ENCODE results near the gene BCL2. TPM values are rescaled to one million over a fixed set of nuclear protein-coding genes. Genes with fewer than 3 reads are reported as not detected.

Gene BCL2
- polyA plus RNA-seq (2013): 11.1 TPM

DNA sequence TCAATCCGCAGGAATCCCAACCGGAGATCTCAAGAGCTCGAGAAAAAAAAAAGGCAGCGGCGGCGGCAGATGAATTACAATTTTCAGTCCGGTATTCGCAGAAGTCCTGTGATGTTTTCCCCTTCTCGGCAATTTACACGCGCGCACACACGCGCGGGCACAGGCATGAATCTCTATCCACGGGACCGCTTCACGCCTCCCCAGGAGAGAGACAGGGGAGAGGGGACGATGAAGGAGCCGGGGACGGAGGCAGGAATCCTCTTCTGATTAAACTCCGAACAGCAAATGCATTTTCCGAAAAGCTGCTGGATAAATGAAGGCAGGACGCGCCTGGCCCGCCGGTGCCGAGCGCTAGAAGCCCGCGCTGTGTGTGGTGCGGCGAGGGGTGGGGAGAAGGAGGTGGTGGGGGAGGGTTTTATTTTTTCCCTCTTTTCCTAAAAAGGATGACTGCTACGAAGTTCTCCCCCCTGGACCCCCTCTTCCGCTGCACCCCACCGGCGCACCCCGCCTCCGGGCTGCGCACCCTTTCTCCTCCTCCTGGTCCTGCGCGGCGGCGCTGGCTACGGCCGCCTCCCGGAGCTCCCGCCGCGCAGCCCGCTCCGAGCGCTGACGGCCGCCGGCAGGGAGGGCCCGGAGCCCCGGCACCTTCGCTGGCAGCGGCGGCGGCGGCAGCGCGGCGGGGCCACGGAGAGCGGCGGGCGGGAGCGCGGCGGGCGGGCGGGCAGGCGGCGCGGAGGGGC, at the start of gene BCL2:
TSS of gene BCL2 (minus strand) at position 387 of the 740 bp plus-strand sequence.
- H3K9me3 ChIP-seq (ENCODE audit: control extremely low read depth in 1 of 5, control insufficient read depth in 4 of 5, insufficient read depth in 2 of 5, low read depth in 1 of 5, low read length in 4 of 5): no peaks in the 10 kb centered on the region
- H3K4me3 ChIP-seq (ENCODE audit: control insufficient read depth in 1 of 7, extremely low read depth in 1 of 7, insufficient read depth in 4 of 7, low read depth in 2 of 7, low read length in 6 of 7): peak within 1 kb of the TSS; percentile 77 to 97 (median 89)
- H3K36me3 ChIP-seq (ENCODE audit: control insufficient read depth in 4 of 4, insufficient read depth in 4 of 4, low read length in 3 of 4): no peaks in the 10 kb centered on the region
- peak within 1 kb of the TSS; percentile 74 to 86 for H3K27ac ChIP-seq (ENCODE audit: insufficient read depth in 1 of 2, low read depth in 1 of 2, low read length in 2 of 2, poor library complexity in 1 of 2, severe bottlenecking in 2 of 2)
- ChIA-PET POLR2A (no interaction called here), CTCF (interaction anchor here (1.0 to 3.9 kb wide), 10 partner anchors 23 to 302 kb away, joined by 3 to 23 read pairs (median 5); no protein-coding TSS in a partner anchor)
- no peaks in the 10 kb centered on the region for H3K27me3 ChIP-seq (replicated peaks in 2 of 5; ENCODE audit: control insufficient read depth in 4 of 5, insufficient read depth in 5 of 5, low read length in 4 of 5)
- H3K4me1 ChIP-seq (ENCODE audit: control extremely low read depth in 1 of 4, control insufficient read depth in 4 of 4, insufficient read depth in 4 of 4, low read length in 3 of 4): peaks cover 22 to 61% (median 49%) of the 10 kb centered on the region in 4 experiments
- 0% methylated on average over 29 of the region's 78 CpGs for WGBS (ENCODE audit: insufficient coverage)
- DNase-seq: peak in 2 of 3 donors; percentile 21 to 54

DNA sequence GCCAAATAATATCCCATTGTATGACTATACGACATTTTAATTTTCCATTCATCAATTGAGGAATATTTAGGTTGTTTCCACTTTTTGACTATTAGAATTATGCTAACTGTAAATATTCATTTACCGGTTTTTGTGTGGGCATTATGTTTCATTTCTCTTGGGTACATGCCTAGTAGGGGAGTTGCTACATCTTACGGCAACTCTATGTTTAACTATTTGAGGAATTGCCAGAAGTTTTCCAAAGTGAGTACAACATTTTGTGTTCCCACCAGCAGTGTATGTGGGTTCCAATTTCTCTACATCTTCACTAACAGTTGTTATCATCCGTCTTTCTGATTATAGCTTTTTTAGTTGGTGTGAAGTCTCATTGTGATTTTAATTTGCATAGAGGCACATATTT, 49.0 kb upstream of the BCL2 start:
- Histone ChIP-seq H3K4me3 (ENCODE audit: control insufficient read depth in 1 of 7, extremely low read depth in 1 of 7, insufficient read depth in 4 of 7, low read depth in 2 of 7, low read length in 6 of 7) (peak overlapping the region in 3 of 7 experiments; percentile 3 to 99 (median 92)), H3K4me1 (ENCODE audit: control extremely low read depth in 1 of 4, control insufficient read depth in 4 of 4, insufficient read depth in 4 of 4, low read length in 3 of 4) (peaks cover 5 to 26% (median 20%) of the 10 kb centered on the region in 4 experiments), H3K9me3 (ENCODE audit: control extremely low read depth in 1 of 5, control insufficient read depth in 4 of 5, insufficient read depth in 2 of 5, low read depth in 1 of 5, low read length in 4 of 5) (peaks cover 0 to 7% (median 5%) of the 10 kb centered on the region in 5 experiments), H3K36me3 (ENCODE audit: control insufficient read depth in 4 of 4, insufficient read depth in 4 of 4, low read length in 3 of 4) (peaks cover 0 to 6% (median 0%) of the 10 kb centered on the region in 4 experiments), H3K27me3 (replicated peaks in 2 of 5; ENCODE audit: control insufficient read depth in 4 of 5, insufficient read depth in 5 of 5, low read length in 4 of 5) (no peaks in the 10 kb centered on the region), H3K27ac (ENCODE audit: insufficient read depth in 1 of 2, low read depth in 1 of 2, low read length in 2 of 2, poor library complexity in 1 of 2, severe bottlenecking in 2 of 2) (no peak overlapping the region)
- 100% methylated on average over 1 of the region's 4 CpGs for WGBS (ENCODE audit: insufficient coverage)
- POLR2A ChIA-PET: no interaction called here
- CTCF ChIA-PET: interaction anchor here (1.3 to 1.8 kb wide), 2 partner anchors 8 to 43 kb away, joined by 3 to 4 read pairs; no protein-coding TSS in a partner anchor
- DNase-seq: no peak

DNA sequence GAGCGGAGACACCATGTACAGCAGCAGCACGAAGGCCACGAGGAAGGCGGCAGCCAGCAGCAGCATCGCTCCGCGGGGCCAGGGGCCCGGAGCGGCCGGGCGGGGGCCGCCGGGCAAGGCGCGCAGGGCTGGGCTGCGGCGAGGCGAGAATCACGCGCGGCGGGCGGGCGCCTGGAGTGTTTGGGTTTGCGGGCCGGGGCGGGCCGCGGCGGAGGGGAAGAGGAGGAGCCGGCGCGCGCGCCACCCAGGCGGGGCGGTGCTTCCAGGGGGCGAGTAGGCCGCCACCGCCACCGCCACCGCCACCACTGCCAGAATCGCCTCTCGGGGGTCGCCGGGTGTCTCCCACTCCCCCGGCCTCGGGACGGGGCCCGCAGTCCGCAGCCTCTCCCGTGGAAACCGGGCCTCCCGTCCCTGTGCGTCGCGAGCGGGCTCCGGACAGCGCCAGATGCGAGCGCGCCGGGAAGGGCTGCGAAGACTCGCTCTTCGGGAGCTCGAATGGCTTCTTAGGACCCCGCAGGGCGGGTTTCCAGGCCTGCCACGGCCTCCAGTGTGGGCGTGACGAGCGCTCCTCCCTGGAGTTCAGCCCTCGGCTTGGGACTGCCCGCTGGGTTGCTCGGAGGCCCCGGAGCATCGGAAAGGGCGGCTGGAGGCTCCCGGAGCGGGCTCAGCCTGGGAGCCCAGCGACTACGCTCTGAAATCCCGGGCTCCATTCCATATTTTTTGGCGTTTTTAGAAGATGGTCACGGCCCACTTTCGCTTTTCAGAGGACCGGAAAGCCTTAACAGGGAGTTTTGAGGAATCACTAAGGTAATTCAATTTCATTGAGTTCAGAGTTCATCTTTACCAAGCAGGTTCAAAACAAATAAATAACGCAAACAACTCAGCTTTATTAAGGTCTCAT, 47.7 kb upstream of the BCL2 start, which contains the start of gene KDSR:
TSS of gene KDSR (minus strand) at position 154 of the 901 bp plus-strand sequence. CDS start at position 66, 88 bp downstream.
- POLR2A ChIA-PET: interaction anchor here (1.0 kb wide), 2 partner anchors 13 to 65 kb away, joined by 3 to 6 read pairs; no protein-coding TSS in a partner anchor
- peaks cover 0 to 7% (median 5%) of the 10 kb centered on the region in 5 experiments for H3K9me3 ChIP-seq (ENCODE audit: control extremely low read depth in 1 of 5, control insufficient read depth in 4 of 5, insufficient read depth in 2 of 5, low read depth in 1 of 5, low read length in 4 of 5)
- peaks cover 5 to 26% (median 20%) of the 10 kb centered on the region in 4 experiments for H3K4me1 ChIP-seq (ENCODE audit: control extremely low read depth in 1 of 4, control insufficient read depth in 4 of 4, insufficient read depth in 4 of 4, low read length in 3 of 4)
- peak within 1 kb of the TSS; percentile 72 to 84 for H3K27ac ChIP-seq (ENCODE audit: insufficient read depth in 1 of 2, low read depth in 1 of 2, low read length in 2 of 2, poor library complexity in 1 of 2, severe bottlenecking in 2 of 2)
- peak within 1 kb of the TSS; percentile 74 to 99 (median 92) for H3K4me3 ChIP-seq (ENCODE audit: control insufficient read depth in 1 of 7, extremely low read depth in 1 of 7, insufficient read depth in 4 of 7, low read depth in 2 of 7, low read length in 6 of 7)
- no peaks in the 10 kb centered on the region for H3K27me3 ChIP-seq (replicated peaks in 2 of 5; ENCODE audit: control insufficient read depth in 4 of 5, insufficient read depth in 5 of 5, low read length in 4 of 5)
- CTCF ChIA-PET: interaction anchor here (1.8 kb wide), 1 partner anchor 10 kb away, joined by 4 read pairs; no protein-coding TSS in a partner anchor
- peaks cover 0 to 11% (median 2%) of the 10 kb centered on the region in 4 experiments for H3K36me3 ChIP-seq (ENCODE audit: control insufficient read depth in 4 of 4, insufficient read depth in 4 of 4, low read length in 3 of 4)
- DNase-seq: peak; percentile 97 to 98 (median 98)
- WGBS (ENCODE audit: insufficient coverage): under 1% methylated on average over 79 of the region's 90 CpGs

DNA sequence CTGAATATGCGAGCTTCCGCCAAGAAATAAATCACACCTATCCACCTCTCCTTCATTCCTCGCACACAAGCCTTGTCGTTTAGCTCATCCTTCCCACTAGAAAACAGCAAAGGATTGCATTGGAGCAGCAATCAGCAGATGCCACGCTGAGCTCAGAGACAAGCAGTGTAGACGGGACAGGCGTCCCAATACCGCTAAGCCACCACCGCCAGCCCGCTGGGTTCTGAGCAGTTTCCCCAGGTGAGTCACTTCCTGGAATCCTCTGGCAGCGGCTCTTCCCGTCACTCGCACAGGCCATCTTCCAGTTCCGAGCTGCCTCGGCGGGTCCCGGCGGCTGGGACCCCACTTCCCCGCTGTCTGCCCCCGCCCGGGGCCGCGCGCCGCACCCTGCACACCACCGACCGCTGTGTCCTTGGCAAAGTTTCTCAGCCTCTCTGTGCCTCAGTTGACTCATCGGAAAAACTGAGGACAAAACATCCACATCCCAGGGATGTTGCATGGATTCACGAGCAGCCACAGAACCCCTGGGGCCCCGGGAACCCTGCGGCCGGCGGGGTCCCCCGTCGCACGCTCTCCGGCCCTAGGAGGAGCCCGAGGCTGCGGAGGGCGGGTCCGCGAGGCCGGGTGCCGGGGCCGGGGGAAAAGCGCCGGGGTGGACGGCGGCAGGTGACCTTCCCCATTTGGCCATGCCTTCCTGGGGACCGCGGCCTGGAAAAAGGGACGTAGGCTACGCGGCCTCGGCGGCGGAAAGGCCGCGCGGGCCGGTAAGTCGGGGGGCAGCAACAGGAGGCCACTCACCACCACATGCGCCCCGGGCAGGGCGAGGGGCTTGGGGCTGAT, 46.9 kb upstream of the BCL2 start:
- CTCF ChIA-PET: interaction anchor here (0.8 to 3.2 kb wide), 6 partner anchors 9 to 72 kb away, joined by 3 to 15 read pairs (median 6); no protein-coding TSS in a partner anchor
- H3K36me3 ChIP-seq (ENCODE audit: control insufficient read depth in 4 of 4, insufficient read depth in 4 of 4, low read length in 3 of 4): peaks cover 0 to 19% (median 7%) of the 10 kb centered on the region in 4 experiments
- H3K4me3 ChIP-seq (ENCODE audit: control insufficient read depth in 1 of 7, extremely low read depth in 1 of 7, insufficient read depth in 4 of 7, low read depth in 2 of 7, low read length in 6 of 7): peak overlapping the region; percentile 74 to 99 (median 92)
- peaks cover 0 to 7% (median 5%) of the 10 kb centered on the region in 5 experiments for H3K9me3 ChIP-seq (ENCODE audit: control extremely low read depth in 1 of 5, control insufficient read depth in 4 of 5, insufficient read depth in 2 of 5, low read depth in 1 of 5, low read length in 4 of 5)
- DNase-seq: peak; percentile 37 to 81 (median 73)
- WGBS (ENCODE audit: insufficient coverage): 0% methylated on average over 51 of the region's 65 CpGs
- H3K27me3 ChIP-seq (replicated peaks in 2 of 5; ENCODE audit: control insufficient read depth in 4 of 5, insufficient read depth in 5 of 5, low read length in 4 of 5): no peaks in the 10 kb centered on the region
- H3K4me1 ChIP-seq (ENCODE audit: control extremely low read depth in 1 of 4, control insufficient read depth in 4 of 4, insufficient read depth in 4 of 4, low read length in 3 of 4): peaks cover 5 to 26% (median 20%) of the 10 kb centered on the region in 4 experiments
- peak overlapping the region in 1 of 2 experiments; percentile 84 for H3K27ac ChIP-seq (ENCODE audit: insufficient read depth in 1 of 2, low read depth in 1 of 2, low read length in 2 of 2, poor library complexity in 1 of 2, severe bottlenecking in 2 of 2)
- POLR2A ChIA-PET: interaction anchor here (0.6 to 1.3 kb wide), 2 partner anchors 13 to 56 kb away, joined by 3 read pairs; partner anchors contain the start of gene VPS4B

DNA sequence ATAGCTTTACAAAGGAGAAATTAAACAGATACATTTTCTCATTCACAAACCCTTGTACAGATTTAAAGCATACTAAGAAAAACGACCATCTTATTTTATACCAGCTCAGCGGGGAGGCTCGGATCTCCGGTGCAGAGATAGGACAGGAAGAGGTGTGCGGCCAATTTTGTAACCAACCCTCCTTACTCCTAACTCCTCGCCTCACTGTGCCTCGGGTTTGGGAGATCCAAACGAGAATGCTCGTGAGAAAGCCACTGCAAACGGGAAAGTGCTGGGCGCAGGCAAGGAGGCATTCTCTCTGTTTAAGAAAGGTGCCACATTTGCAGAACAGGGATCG, 46.3 kb upstream of the BCL2 start:
- ChIA-PET POLR2A (interaction anchor here (0.7 to 1.3 kb wide), 2 partner anchors 57 to 62 kb away, joined by 3 read pairs; partner anchors contain the start of gene VPS4B), CTCF (interaction anchor here (0.8 to 3.2 kb wide), 6 partner anchors 8 to 73 kb away, joined by 3 to 15 read pairs (median 6); no protein-coding TSS in a partner anchor)
- H3K4me1 ChIP-seq (ENCODE audit: control extremely low read depth in 1 of 4, control insufficient read depth in 4 of 4, insufficient read depth in 4 of 4, low read length in 3 of 4): peaks cover 5 to 26% (median 20%) of the 10 kb centered on the region in 4 experiments
- no peak overlapping the region for H3K27ac ChIP-seq (ENCODE audit: insufficient read depth in 1 of 2, low read depth in 1 of 2, low read length in 2 of 2, poor library complexity in 1 of 2, severe bottlenecking in 2 of 2)
- peak overlapping the region; percentile 74 to 99 (median 92) for H3K4me3 ChIP-seq (ENCODE audit: control insufficient read depth in 1 of 7, extremely low read depth in 1 of 7, insufficient read depth in 4 of 7, low read depth in 2 of 7, low read length in 6 of 7)
- H3K27me3 ChIP-seq (replicated peaks in 2 of 5; ENCODE audit: control insufficient read depth in 4 of 5, insufficient read depth in 5 of 5, low read length in 4 of 5): no peaks in the 10 kb centered on the region
- peaks cover 0 to 23% (median 7%) of the 10 kb centered on the region in 4 experiments for H3K36me3 ChIP-seq (ENCODE audit: control insufficient read depth in 4 of 4, insufficient read depth in 4 of 4, low read length in 3 of 4)
- H3K9me3 ChIP-seq (ENCODE audit: control extremely low read depth in 1 of 5, control insufficient read depth in 4 of 5, insufficient read depth in 2 of 5, low read depth in 1 of 5, low read length in 4 of 5): peaks cover 0 to 7% (median 5%) of the 10 kb centered on the region in 5 experiments
- peak in 1 of 3 donors; percentile 1 for DNase-seq
- 3% methylated on average over 10 of the region's 12 CpGs for WGBS (ENCODE audit: insufficient coverage)

DNA sequence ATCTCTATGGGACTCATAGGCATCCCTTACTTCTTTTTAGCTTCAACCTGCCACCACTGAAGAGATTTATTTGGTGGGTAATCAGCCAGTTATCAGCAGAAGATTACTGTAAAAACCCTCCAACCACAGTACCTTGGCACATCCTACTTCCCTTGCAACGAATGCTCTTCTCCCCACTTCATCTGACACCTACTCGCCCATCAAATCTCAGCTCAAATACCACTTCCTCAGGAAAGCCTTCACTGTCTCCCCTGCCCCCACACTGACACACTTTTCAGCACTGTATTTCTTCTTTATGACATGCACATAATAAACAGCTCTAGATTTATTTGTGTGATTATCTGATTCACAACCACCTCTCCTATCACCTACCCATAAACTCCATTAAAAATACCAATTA, 44.4 kb upstream of the BCL2 start:
- 17% methylated on average over 2 of the region's 2 CpGs for WGBS (ENCODE audit: insufficient coverage)
- ChIA-PET CTCF (interaction anchor here (0.9 to 3.2 kb wide), 4 partner anchors 41 to 75 kb away, joined by 3 to 15 read pairs (median 4); no protein-coding TSS in a partner anchor), POLR2A (no interaction called here)
- Histone ChIP-seq H3K4me1 (ENCODE audit: control extremely low read depth in 1 of 4, control insufficient read depth in 4 of 4, insufficient read depth in 4 of 4, low read length in 3 of 4) (peaks cover 5 to 26% (median 20%) of the 10 kb centered on the region in 4 experiments), H3K27me3 (replicated peaks in 2 of 5; ENCODE audit: control insufficient read depth in 4 of 5, insufficient read depth in 5 of 5, low read length in 4 of 5) (no peaks in the 10 kb centered on the region), H3K9me3 (ENCODE audit: control extremely low read depth in 1 of 5, control insufficient read depth in 4 of 5, insufficient read depth in 2 of 5, low read depth in 1 of 5, low read length in 4 of 5) (peaks cover 0 to under 1% (median 0%) of the 10 kb centered on the region in 5 experiments), H3K4me3 (ENCODE audit: control insufficient read depth in 1 of 7, extremely low read depth in 1 of 7, insufficient read depth in 4 of 7, low read depth in 2 of 7, low read length in 6 of 7) (no peak overlapping the region), H3K27ac (ENCODE audit: insufficient read depth in 1 of 2, low read depth in 1 of 2, low read length in 2 of 2, poor library complexity in 1 of 2, severe bottlenecking in 2 of 2) (no peak overlapping the region), H3K36me3 (ENCODE audit: control insufficient read depth in 4 of 4, insufficient read depth in 4 of 4, low read length in 3 of 4) (peaks cover 6 to 33% (median 17%) of the 10 kb centered on the region in 4 experiments)
- peak in 2 of 3 donors; percentile 21 to 31 for DNase-seq

All from common myeloid progenitor, CD34-positive (primary cell).